Activated T-cell treated with anti-CD3 and anti-CD28 coated beads, Interleukin-2, amount 50 U/mL, for 72 hours (primary cell): Measurements from ENCODE around the gene KNCN. TPM values are rescaled to one million over a fixed set of nuclear protein-coding genes. Genes with fewer than 3 reads are reported as not detected.

Source experiments
- ATAC-seq, 2 donors: fragments of 150-1000 bp; cut with Tn5 transposase; replicated peaks in 1 of 2; 2 replicates each; pipeline ENCODE4 v1.10.0; 2021; ENCODE audit warnings: moderate library complexity in 2 of 2, mild to moderate bottlenecking in 1 of 2
- DNase-seq, 2 donors: peaks; one replicate each; pipeline ENCODE4 v3.0.0; 2021 to 2022; ENCODE audit warnings: mixed read lengths in 1 of 2
- H3K27ac Mint-ChIP-seq: one replicate; pipeline ENCODE4 v1.8.0; 2022; ENCODE audit warnings: mild to moderate bottlenecking, moderate library complexity, mixed read lengths
- H3K27me3 Mint-ChIP-seq: one replicate; pipeline ENCODE4 v1.8.0; 2022; ENCODE audit warnings: low read depth, mixed read lengths
- H3K36me3 Mint-ChIP-seq, 2 donors: one replicate each; pipeline ENCODE4 v1.8.0; 2022; ENCODE audit warnings: mixed read lengths in 2 of 2, mild to moderate bottlenecking in 1 of 2; ENCODE audit not compliant: insufficient read depth in 2 of 2
- H3K4me1 Mint-ChIP-seq: one replicate; pipeline ENCODE4 v1.8.0; 2022; ENCODE audit warnings: low read depth, mixed read lengths
- H3K4me3 Mint-ChIP-seq, 2 donors: one replicate each; pipeline ENCODE4 v1.8.0; 2022; ENCODE audit warnings: mild to moderate bottlenecking in 2 of 2, mixed read lengths in 2 of 2, moderate library complexity in 2 of 2
- H3K9me3 Mint-ChIP-seq, 2 donors: one replicate each; pipeline ENCODE4 v1.8.0; 2022; ENCODE audit warnings: mixed read lengths in 2 of 2
- total RNA-seq, 2 donors: library from RNA; stranded (reverse); gene quantifications; one replicate each; pipeline ENCODE4 v1.2.3, GENCODE V29; 2022

KNCN gene
- total RNA-seq, 2 donors from 2014 or later: not detected

DNA sequence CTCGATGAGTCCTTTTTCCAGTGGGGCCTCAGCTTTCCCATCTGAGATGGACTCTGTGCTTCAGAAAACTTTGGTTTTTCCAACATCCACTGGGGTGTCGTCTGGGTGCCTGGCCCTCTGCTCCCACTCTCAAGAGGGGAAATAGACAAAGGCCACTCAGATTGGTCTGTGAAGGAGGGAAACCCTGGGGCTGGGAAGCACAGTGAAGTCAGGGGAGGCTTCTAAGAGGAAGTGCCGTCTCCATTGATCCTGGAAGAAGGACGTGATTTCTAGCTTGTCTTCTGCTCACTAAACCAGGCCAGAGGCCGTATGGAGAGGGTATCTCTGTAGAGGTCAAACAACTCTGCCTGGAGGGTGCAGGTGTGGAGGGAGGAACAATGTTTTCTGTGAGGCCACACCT lies 5.2 kb downstream of the KNCN start:
- DNase-seq: no peak
- Mint-ChIP-seq H3K36me3 (no peaks in the 10 kb centered on the region), H3K9me3 (no peaks in the 10 kb centered on the region), H3K4me3 (no peak overlapping the region), H3K27me3 (peaks cover 50% of the 10 kb centered on the region), H3K27ac (no peak overlapping the region), H3K4me1 (peaks cover 8% of the 10 kb centered on the region)
- no peak for ATAC-seq

DNA sequence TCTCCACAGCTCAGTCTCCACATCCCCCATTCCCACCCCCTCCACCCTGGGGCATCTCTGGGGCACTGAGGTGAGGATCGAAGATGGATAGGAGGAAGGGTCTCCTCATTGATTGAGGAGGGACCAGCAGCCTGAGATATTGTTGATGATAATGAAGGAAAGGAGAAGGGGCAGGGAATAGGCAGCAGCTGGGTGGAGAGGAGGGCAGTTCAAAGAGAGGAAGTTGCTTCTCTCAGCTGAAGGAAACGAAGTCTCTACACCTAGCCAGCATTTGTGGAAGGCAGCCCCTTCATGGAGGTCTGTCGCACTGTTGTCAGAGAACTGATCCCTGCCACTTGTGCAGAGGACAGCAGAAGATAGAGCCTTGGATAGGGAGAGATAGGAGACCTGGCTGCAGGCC lies 5.7 kb downstream of the KNCN start:
- no peaks in the 10 kb centered on the region for H3K36me3 Mint-ChIP-seq
- H3K4me1 Mint-ChIP-seq: peaks cover 8% of the 10 kb centered on the region
- peaks cover 50% of the 10 kb centered on the region for H3K27me3 Mint-ChIP-seq
- H3K4me3 Mint-ChIP-seq: no peak overlapping the region
- ATAC-seq: no peak
- no peak for DNase-seq
- no peak overlapping the region for H3K27ac Mint-ChIP-seq
- H3K9me3 Mint-ChIP-seq: no peaks in the 10 kb centered on the region

DNA sequence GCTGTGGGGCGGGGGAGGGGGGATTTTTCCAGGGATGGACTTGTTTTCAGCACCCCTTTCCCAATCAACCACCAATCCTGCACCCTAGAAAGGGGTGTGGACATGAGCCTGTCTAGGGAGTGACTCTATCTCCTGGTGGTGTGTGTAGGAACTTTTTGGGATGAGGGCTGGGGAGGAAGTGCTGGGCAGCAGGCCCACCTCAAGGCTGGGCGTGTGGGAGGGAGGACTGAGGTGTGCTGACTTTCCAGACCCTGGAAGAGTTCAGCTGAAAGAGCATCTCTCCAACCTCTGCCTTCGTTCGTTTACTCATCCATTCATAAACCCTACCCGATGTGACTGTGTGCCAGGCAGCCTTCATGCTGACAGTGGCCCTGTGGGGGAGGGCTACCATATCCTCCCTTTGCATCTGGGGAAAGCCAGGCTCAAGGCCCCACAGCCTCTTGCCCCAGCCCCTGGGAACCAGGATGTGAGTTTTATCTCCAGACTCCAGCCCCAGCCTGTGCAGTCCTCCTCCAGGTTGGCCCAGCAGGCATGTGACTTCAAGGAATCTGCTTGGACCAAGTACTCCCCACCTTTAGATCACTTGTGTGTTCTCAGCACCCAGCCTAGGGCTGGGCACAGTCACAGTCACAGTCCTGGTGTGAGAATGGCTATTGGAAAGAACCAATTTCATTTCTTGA lies 6.7 kb downstream of the KNCN start:
- peaks cover 6% of the 10 kb centered on the region for H3K4me1 Mint-ChIP-seq
- H3K9me3 Mint-ChIP-seq: no peaks in the 10 kb centered on the region
- H3K4me3 Mint-ChIP-seq: no peak overlapping the region
- peaks cover 50% of the 10 kb centered on the region for H3K27me3 Mint-ChIP-seq
- no peak overlapping the region for H3K27ac Mint-ChIP-seq
- no peak for DNase-seq
- H3K36me3 Mint-ChIP-seq: no peaks in the 10 kb centered on the region
- ATAC-seq: no peak

DNA sequence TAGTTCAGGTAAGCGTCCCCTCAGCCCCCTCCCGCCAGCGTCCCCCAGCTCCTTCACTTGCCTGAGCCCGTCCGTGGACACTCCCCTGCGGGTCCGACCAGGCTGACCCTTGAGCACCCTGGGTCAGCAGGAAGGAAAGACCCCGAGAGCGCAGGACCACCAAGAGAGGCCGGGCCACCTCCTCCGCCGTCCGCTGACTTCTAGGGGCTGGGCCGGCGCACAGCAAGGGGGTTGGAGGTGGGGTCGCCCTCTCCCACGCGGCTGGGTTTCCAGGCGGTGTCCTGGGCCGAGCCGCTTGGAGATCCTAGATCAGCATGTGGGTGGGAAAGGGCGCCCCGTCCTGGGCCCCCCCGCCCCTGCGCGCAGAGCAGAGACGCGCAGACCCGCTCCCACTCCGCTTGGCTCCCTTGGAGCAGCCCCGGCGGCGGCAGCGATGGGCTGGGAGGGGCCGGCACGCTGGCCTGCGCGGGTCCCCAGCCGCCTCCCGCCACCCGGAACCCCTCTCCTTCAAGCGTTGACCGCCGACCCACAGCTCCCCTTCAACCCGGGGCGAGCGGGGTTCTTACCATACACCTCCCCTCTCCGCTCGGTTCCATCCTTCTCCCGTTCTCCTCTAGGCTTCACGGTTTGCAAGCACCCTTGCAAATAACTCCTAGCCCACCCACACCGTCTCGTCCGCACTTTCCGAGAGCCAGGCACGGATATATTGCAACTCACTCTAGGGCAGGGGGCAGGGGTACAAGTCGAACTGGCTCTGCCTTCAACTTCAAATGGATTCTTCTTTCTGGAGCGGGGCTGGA lies 7.5 kb downstream of the KNCN start:
- no peak overlapping the region for H3K27ac Mint-ChIP-seq
- H3K36me3 Mint-ChIP-seq: no peaks in the 10 kb centered on the region
- DNase-seq: no peak
- no peaks in the 10 kb centered on the region for H3K4me1 Mint-ChIP-seq
- no peaks in the 10 kb centered on the region for H3K9me3 Mint-ChIP-seq
- ATAC-seq: no peak
- H3K4me3 Mint-ChIP-seq: no peak overlapping the region
- H3K27me3 Mint-ChIP-seq: peaks cover 50% of the 10 kb centered on the region

DNA sequence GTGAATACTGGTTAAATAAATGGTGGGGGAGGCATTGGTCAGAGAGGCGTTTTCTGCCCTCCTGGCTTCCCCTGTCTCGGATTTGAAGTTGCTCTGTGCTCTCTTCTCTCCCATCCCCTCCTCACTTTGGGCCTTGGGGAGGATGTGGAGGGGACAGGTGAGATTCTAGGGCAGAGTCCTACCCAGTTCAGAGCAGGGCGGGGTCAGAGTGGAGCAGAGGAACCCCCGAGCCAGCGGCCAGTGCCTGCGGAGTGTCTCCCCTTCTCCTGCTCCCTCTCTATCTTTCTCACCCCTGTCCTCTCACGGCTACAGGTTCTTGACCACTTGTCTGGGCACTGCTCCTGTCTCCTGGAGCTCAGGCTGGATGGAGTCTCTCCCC lies 8.1 kb downstream of the KNCN start:
- no peak for ATAC-seq
- Mint-ChIP-seq H3K36me3 (no peaks in the 10 kb centered on the region), H3K27ac (no peak overlapping the region), H3K4me3 (no peak overlapping the region), H3K27me3 (peaks cover 55% of the 10 kb centered on the region), H3K9me3 (no peaks in the 10 kb centered on the region), H3K4me1 (no peaks in the 10 kb centered on the region)
- no peak for DNase-seq

DNA sequence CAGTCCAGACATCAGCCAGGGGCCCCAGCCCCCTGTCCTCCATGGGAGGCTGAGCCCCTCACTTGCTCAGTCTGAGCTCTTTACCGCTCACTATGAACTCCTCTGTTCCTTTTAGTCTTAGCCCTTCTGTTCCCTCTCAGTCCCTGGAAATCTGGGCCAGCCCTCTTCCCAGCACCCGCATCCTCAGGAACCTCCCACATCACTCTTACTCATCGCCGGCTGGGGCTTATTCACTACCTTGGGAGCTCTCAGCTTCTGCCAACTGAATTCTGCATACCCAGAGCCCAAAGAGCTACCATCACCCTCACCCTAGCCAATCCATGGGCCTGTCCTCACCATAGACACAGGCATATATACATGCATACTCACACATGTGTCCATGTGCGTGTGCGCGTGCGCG lies 11.5 kb downstream of the KNCN start:
- H3K36me3 Mint-ChIP-seq: no peaks in the 10 kb centered on the region
- H3K4me3 Mint-ChIP-seq: no peak overlapping the region

DNA sequence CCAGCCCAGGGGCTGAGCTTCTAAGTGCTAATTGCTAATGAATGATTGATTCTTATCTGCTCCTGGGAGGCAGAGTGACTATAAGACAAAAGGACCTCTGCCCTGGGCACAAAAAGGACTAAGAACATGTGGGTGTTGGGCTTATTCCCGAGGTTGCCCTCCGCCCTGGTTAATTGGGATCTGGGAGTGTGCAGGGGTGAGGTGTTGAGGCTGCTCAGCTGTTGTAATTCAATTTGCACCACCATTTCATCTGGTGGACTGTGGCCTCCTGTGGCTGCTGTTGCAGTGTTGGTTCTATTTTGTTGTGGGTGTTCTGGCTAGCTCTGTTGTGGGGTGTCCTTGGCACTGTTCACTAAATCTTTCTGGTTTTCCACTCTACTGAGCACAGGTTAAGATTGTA lies 13.3 kb downstream of the KNCN start:
- no peak for DNase-seq

More for the DNA sequence above, 11.5 kb downstream of the KNCN start:
- peaks cover 51% of the 10 kb centered on the region for H3K27me3 Mint-ChIP-seq
- H3K9me3 Mint-ChIP-seq: no peaks in the 10 kb centered on the region
- no peak for ATAC-seq
- H3K4me1 Mint-ChIP-seq: no peaks in the 10 kb centered on the region
- no peak overlapping the region for H3K27ac Mint-ChIP-seq
- DNase-seq: no peak

DNA sequence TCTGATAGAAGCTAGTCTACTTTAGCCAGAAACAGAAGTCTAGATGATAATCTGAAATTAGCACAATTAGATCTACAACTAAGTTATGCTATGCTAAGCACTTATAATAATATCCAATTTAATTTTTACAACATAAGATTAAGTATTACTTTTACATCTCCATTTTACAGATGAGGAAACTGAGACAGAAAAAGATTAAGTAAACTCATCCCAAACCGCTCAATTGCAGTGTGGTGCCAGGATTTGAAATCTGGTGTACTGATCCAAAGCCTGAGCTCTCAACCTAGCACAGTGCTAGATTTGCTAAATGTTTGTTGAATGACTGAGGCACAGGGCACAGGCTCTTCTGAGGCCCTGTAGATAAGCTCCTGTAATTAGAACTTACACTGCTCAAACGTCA lies 13.8 kb downstream of the KNCN start:
- H3K4me1 Mint-ChIP-seq: peaks cover 5% of the 10 kb centered on the region
- ATAC-seq (no peak), DNase-seq (no peak)
- H3K9me3 Mint-ChIP-seq: no peaks in the 10 kb centered on the region
- peaks cover 47% of the 10 kb centered on the region for H3K27me3 Mint-ChIP-seq
- H3K36me3 Mint-ChIP-seq: no peaks in the 10 kb centered on the region
- H3K4me3 Mint-ChIP-seq: no peak overlapping the region
- no peak overlapping the region for H3K27ac Mint-ChIP-seq

More for the DNA sequence above, 13.3 kb downstream of the KNCN start:
- H3K9me3 Mint-ChIP-seq: no peaks in the 10 kb centered on the region
- H3K36me3 Mint-ChIP-seq: no peaks in the 10 kb centered on the region
- H3K4me3 Mint-ChIP-seq: no peak overlapping the region
- H3K27ac Mint-ChIP-seq: no peak overlapping the region
- peaks cover 5% of the 10 kb centered on the region for H3K4me1 Mint-ChIP-seq
- ATAC-seq: no peak
- peaks cover 52% of the 10 kb centered on the region for H3K27me3 Mint-ChIP-seq

DNA sequence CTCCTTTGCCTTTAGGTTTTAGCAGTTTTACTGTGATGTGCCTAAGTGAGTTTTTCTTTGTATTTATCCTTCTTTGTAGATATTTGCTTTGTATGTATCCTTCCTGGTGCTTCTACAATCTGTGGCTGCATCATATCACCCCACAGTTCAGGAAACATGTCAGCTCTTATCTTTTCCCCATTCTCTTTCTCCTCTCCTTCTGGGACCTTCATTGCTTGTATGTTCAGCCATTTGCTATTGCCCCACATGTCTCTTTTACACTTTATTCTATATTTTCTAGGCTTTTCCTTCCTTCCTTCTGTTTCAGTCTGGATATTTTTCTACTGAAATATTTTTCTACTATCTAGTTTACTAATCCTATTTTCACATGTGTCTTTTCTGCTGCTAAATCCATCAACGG lies 14.9 kb downstream of the KNCN start:
- peaks cover 14% of the 10 kb centered on the region for H3K4me1 Mint-ChIP-seq
- H3K27me3 Mint-ChIP-seq: peaks cover 38% of the 10 kb centered on the region
- no peak overlapping the region for H3K27ac Mint-ChIP-seq
- no peak for DNase-seq
- H3K36me3 Mint-ChIP-seq: no peaks in the 10 kb centered on the region
- no peaks in the 10 kb centered on the region for H3K9me3 Mint-ChIP-seq
- no peak overlapping the region for H3K4me3 Mint-ChIP-seq
- no peak for ATAC-seq

DNA sequence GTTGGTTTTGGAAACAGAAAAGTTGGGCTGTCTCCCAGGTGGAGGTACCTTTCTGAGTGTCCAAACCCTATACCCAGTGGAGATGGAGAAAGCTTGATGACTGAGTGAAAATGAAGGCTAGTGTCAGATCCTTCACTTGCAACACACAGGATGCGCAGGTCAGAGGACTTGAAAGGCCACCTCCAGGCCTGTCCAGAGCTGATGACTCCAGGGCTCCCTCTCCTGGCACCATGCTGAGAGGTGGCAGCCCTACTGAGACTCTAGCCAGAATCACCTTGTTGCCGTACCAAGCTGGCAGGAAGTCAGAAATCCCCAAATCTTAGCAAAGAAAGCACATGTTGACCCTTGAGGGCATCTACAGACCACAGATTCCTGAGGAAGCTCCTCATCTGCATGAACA lies 16.4 kb downstream of the KNCN start:
- no peak overlapping the region for H3K4me3 Mint-ChIP-seq
- H3K36me3 Mint-ChIP-seq: no peaks in the 10 kb centered on the region
- H3K27ac Mint-ChIP-seq: no peak overlapping the region
- DNase-seq (peak; percentile 39 to 50), ATAC-seq (peak in 1 of 2 donors; percentile 32)
- peaks cover 48% of the 10 kb centered on the region for H3K27me3 Mint-ChIP-seq
- H3K9me3 Mint-ChIP-seq: no peaks in the 10 kb centered on the region
- peaks cover 21% of the 10 kb centered on the region for H3K4me1 Mint-ChIP-seq

DNA sequence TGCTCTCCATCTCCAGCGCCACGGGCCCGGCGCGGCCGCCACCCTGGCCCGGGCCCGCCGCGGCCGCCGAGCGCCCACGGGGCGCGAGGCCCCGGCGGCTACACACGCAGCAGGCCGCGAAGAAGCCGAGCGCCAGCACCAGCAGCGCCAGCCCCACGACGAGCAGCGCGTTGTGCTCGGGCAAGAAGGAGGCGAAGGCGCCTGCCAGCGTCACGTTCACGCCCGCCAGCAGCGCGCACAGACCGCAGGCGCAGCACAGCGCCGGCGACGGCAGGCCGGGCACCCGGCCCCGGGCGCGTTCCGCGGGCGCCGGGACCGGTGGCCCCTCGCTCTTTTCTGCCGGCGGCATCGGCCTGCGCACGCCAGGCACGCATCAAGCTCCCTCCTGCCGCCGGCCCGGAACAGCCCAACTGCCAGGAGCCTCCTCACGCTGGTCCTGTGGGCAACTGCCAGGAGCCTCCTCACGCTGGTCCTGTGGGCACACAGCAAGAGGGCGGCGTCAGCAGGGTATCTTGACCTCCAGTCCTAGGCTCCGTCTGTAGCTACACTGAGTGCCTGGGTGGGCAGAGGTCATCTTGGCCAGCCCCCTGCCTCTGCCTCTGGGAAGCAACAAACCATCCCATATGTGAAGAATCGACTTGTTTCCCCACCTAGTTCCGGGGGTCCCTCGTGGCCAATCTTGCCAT lies 18.1 kb downstream of the KNCN start:
- ATAC-seq (peak; percentile 63 to 65), DNase-seq (peak; percentile 45 to 53)
- Mint-ChIP-seq H3K4me1 (peaks cover 36% of the 10 kb centered on the region), H3K36me3 (no peaks in the 10 kb centered on the region), H3K27me3 (peaks cover 58% of the 10 kb centered on the region), H3K4me3 (peak overlapping the region; percentile 73 to 85), H3K9me3 (no peaks in the 10 kb centered on the region), H3K27ac (no peak overlapping the region)

DNA sequence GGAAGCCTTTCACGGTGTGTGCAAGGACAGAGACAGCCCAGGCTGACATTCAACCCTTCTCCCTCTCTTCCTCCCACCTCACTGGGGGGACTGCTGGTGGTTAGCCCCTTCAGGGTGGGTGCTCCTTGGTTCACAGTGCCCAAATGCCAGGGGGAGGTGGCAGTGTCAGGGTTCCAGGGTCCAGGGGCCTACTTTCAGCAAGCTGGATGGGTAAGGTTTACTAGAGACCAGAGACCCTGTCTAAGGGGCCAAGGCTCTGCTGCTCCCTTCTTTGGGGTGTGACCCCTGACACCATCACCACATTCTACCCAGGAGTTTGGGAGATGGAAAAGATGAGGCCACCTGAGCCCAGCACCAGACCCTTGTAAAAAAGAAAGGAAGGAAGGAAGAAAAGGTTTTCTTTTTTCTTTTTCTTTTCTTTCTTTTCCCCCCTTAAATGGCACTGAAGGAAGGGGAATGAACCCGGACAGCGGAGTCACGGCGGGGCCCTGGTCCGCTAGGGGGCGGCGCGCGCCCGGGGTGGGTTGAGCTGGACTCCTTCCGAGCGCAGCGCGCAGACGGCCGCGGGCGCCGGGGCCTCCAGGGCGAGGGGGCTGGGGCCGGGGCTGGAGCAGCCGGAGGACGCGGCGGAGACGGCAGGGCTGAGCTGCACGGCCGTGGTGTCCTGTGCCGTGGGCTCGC lies 18.8 kb downstream of the KNCN start:
- peak overlapping the region; percentile 15 to 61 for H3K4me3 Mint-ChIP-seq
- no peak overlapping the region for H3K27ac Mint-ChIP-seq

DNA sequence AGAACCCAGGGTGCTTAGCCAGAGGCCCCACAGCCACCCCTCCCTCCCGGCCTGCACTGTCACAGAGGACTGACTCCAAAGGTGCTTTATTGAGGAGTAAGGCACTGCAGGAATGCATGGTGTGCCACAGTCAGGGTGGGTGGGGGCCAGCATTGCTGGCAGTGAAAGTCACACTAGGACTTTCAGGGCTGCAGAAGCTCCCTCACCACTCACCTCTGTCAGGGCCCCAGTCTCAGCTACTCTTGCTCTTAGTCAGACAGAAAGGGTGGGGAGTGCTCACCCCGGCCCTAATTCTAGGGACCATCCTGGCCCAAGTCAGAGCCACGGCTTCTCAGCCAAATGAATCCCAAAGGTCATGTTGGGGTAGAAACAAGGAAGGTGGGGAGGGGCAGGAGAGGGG lies 19.4 kb downstream of the KNCN start:
- Mint-ChIP-seq H3K4me3 (peak overlapping the region; percentile 32 to 55), H3K4me1 (peaks cover 36% of the 10 kb centered on the region), H3K27ac (no peak overlapping the region), H3K9me3 (no peaks in the 10 kb centered on the region), H3K27me3 (peaks cover 63% of the 10 kb centered on the region), H3K36me3 (no peaks in the 10 kb centered on the region)
- DNase-seq (peak; percentile 22 to 44), ATAC-seq (peak; percentile 43 to 52)

More for the DNA sequence above, 18.8 kb downstream of the KNCN start:
- peak; percentile 77 to 84 for DNase-seq
- H3K4me1 Mint-ChIP-seq: peaks cover 36% of the 10 kb centered on the region
- peaks cover 63% of the 10 kb centered on the region for H3K27me3 Mint-ChIP-seq
- no peaks in the 10 kb centered on the region for H3K9me3 Mint-ChIP-seq
- ATAC-seq: peak; percentile 76
- H3K36me3 Mint-ChIP-seq: no peaks in the 10 kb centered on the region
